ENCODE data around the gene MEX3B.

MEX3B gene

DNA sequence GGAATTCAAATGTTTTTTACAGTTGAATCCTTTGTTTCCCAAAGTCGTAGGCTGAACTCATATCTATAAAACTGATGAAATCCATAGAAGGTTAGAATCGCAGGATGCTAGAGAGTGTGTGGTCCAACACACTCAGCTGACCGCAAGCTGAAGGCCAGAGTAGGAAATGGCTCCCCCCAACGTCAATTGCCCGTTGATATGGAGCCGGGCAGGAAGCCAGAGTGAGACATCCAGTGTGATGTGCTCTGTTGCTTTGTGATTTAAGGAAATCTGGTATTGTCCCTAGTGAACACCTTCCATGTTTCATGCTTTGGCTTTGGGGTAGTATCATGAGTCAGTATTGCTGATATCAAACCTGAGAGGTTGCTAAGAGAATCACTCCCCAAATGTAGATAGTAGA, 5.8 kb upstream of the MEX3B start:
- TF ChIP-seq, protein P1, sequence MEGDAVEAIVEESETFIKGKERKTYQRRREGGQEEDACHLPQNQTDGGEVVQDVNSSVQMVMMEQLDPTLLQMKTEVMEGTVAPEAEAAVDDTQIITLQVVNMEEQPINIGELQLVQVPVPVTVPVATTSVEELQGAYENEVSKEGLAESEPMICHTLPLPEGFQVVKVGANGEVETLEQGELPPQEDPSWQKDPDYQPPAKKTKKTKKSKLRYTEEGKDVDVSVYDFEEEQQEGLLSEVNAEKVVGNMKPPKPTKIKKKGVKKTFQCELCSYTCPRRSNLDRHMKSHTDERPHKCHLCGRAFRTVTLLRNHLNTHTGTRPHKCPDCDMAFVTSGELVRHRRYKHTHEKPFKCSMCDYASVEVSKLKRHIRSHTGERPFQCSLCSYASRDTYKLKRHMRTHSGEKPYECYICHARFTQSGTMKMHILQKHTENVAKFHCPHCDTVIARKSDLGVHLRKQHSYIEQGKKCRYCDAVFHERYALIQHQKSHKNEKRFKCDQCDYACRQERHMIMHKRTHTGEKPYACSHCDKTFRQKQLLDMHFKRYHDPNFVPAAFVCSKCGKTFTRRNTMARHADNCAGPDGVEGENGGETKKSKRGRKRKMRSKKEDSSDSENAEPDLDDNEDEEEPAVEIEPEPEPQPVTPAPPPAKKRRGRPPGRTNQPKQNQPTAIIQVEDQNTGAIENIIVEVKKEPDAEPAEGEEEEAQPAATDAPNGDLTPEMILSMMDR (conservative IDR thresholded peaks at IDR 0.05; ENCODE audit: control insufficient read depth, insufficient read depth, low read depth, low read length): no peak
- H3K4me3 ChIP-seq (ENCODE audit: control insufficient read depth, low read depth, low read length): no peak overlapping the region
- peak; percentile 24 for DNase-seq (ENCODE audit: low read depth)

DNA sequence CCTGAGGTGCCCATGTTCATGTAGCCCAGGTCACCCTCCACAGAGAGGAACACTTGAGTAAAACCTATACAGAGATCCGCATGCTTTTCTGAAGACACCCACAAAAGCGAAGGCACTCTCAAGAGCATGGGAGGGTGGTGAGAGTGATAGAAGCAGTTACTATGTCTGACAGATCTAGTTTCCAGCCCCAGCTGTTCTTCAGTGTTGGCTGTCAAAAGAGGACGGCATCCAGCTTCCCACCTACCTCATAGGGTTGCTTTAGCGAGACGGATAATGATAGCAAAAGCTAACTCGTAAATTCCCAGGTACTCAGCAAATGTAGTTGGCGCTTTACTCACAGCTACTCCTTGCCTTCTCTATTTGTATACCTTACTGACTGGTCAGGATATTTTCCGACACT, 3.0 kb upstream of the MEX3B start:
- no peak for DNase-seq (ENCODE audit: low read depth)
- TF ChIP-seq, protein P1 (conservative IDR thresholded peaks at IDR 0.05; ENCODE audit: control insufficient read depth, insufficient read depth, low read depth, low read length): no peak
- H3K4me3 ChIP-seq (ENCODE audit: control insufficient read depth, low read depth, low read length): no peak overlapping the region

DNA sequence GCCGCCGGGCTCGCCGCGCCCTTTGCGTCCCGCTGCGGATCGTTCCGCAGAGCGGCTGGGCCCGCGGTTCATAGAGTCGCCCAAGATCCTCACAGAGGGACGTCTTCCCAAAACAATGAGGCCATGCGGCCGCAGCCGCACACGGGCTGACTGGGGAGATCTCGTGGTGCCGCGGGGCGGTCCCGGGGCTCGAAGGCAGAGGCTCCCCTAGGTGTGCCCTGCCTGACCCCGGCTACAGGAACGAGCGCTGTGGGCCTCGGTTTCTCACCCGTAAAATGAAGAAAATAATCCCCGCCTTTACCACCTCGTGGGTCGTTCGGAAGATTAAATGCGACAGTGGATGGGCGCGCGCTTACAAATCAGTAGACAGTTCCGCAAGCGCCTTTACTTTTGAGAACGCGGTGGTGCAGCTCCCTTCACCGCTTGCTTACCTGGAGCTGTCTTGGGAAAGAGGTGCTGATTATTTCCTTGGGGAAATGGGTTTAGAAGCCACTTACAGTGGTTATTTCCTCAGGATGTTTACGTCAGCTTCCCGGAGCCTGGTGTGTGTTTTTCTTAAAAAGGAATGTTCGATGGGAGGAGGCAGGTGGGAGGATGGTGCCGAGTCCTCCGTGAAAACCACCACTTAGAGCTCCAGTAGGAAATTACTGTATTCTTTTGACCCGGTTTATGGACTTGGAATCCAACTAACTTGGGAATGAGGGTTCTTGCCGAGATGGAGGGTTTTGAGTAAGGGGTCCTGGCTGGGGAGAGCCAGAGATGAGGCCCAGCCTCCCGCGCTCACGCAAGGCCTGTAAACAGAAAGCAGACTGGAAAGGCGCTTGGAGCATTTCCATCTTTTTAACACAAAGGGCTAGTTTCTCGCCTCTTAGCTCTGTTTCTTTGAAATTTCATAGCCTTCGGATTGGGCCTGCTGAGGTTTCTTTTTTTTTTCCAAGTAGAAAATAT, 1.9 kb upstream of the MEX3B start:
- peak; percentile 14 for DNase-seq (ENCODE audit: low read depth)
- TF ChIP-seq, protein P1 (conservative IDR thresholded peaks at IDR 0.05; ENCODE audit: control insufficient read depth, insufficient read depth, low read depth, low read length): no peak
- H3K4me3 ChIP-seq (ENCODE audit: control insufficient read depth, low read depth, low read length): peak overlapping the region; percentile 47

DNA sequence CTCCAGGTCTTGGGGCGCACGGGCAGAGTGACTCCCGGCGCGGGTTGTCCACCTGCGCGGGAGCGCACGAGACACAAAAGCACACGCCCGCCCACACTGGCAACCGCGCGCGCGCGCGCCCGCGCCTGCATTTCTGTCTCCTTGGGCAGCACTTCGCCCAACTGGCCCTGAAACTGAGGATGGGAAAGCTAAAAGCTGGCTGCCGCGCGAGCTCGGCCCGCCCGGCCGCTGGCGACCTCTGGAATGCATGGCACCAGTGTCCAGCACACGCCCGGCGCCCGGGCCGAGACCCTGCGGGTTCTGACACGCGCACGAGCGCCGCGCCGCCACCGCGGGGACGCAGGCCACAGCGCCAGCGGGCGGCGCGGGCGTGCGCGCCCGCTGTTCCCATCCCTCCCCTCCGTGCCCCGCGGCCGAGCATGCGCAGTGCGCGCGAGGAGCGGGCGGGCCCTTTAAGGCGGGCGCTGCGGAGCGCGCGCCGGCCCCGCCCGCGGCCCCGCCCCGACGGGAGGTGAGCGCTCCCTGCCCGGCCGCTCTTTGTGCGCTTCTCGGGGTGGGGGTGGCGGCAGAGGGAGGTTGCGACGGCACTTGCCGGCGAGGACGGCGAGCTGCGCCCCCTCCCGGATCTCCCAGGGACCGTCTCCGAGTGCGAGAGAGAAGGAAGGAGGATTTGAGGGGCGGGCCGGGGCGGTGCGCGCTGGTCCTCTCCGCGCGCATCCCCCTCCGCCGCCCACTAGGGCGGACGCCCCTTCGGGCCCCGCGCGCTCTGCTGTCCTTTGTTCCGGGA, 1.0 kb upstream of the MEX3B start:
- peak overlapping the region; percentile 69 for H3K4me3 ChIP-seq (ENCODE audit: control insufficient read depth, low read depth, low read length)
- TF ChIP-seq, protein P1 (conservative IDR thresholded peaks at IDR 0.05; ENCODE audit: control insufficient read depth, insufficient read depth, low read depth, low read length): peak; percentile 45
- peak; percentile 79 for DNase-seq (ENCODE audit: low read depth)

DNA sequence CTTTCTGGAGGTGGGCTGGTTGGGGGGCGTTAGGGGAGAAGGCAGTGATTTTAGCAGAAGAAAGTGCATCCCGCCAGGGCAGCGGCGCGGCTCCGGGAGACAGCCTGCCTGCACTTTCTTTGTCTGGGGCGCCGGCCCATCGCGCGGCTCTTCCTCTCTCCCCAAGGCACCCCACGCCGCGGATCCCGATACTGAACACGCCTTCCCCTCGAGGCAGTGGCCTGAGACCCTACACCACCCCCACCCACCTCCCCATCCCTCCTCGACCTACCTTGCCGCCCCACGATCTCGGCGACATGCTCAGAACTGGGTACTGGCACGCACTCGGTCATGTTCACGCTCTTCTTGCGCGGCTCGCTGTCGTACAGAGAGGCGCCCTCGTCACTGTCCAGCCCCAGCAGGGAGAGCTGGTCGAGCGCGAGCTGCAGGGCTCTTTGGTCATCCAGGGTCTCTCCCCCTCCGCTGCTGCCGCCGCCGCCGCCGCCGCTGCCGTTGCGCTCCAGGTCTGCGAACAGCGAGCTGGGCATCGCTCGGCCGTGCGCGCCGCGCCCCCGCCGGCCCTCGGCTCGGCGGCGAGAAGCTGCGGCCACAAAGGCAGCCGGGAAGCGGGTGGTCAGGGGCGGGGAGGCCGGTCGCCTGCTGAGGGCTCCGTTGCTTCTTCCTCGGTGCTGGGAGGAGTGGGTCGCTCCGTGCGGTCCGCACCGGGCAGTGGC, 483 bp downstream of the MEX3B start:
- peak; percentile 25 for DNase-seq (ENCODE audit: low read depth)
- TF ChIP-seq, protein P1 (conservative IDR thresholded peaks at IDR 0.05; ENCODE audit: control insufficient read depth, insufficient read depth, low read depth, low read length): no peak
- H3K4me3 ChIP-seq (ENCODE audit: control insufficient read depth, low read depth, low read length): peak overlapping the region; percentile 70
